Measurements from ENCODE around the gene C9orf50. TPM values are rescaled to one million over a fixed set of nuclear protein-coding genes. Genes with fewer than 3 reads are reported as not detected.
"Not testable (repeated sequence)": the region's sequence is repeated elsewhere in the genome, so short reads cannot be mapped to it uniquely, and the experiment has no call there.

C9orf50 gene
- total RNA-seq, 4 donors from 2014 or later = not detected

DNA sequence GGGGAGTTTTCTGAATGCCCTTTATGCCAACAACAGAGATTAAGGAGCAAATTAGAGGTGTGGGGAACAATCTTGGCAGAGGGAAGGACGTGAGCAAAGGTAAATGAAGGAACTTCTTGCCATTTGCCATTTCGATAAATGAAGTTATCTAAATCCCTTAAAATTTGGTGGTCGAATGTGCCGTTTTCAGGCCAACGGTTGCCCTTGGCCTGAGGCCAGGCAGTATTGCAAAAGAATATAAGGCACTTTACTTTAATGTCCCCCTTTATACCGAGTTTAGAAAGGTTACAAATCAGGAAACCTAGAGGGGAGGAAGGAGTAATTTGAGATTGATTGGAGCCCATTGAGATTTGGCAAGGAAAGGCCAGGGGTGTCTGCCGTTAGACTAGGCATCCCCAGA is 26.3 kb downstream of the C9orf50 start:
- 53 to 59% methylated on average over 7 of the region's 7 CpGs for WGBS, 2 donors
- intact Hi-C loops (cut with DNase I) = no loop called here
- no peak for DNase-seq
- Histone ChIP-seq H3K4me3 (no peak overlapping the region), H3K4me1 (peaks cover 15 to 35% (median 26%) of the 10 kb centered on the region in 3 donors), H3K27me3 (peaks cover 0 to 11% (median 0%) of the 10 kb centered on the region in 4 donors), H3K27ac (peak overlapping the region in 1 of 4 donors; percentile 40), H3K36me3 (no peaks in the 10 kb centered on the region), H3K9me3 (no peaks in the 10 kb centered on the region)
- TF ChIP-seq POLR2A (IDR thresholded peaks at IDR 0.05) = no peak
- TF ChIP-seq, protein P1, sequence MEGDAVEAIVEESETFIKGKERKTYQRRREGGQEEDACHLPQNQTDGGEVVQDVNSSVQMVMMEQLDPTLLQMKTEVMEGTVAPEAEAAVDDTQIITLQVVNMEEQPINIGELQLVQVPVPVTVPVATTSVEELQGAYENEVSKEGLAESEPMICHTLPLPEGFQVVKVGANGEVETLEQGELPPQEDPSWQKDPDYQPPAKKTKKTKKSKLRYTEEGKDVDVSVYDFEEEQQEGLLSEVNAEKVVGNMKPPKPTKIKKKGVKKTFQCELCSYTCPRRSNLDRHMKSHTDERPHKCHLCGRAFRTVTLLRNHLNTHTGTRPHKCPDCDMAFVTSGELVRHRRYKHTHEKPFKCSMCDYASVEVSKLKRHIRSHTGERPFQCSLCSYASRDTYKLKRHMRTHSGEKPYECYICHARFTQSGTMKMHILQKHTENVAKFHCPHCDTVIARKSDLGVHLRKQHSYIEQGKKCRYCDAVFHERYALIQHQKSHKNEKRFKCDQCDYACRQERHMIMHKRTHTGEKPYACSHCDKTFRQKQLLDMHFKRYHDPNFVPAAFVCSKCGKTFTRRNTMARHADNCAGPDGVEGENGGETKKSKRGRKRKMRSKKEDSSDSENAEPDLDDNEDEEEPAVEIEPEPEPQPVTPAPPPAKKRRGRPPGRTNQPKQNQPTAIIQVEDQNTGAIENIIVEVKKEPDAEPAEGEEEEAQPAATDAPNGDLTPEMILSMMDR (IDR thresholded peaks at IDR 0.05) = no peak

DNA sequence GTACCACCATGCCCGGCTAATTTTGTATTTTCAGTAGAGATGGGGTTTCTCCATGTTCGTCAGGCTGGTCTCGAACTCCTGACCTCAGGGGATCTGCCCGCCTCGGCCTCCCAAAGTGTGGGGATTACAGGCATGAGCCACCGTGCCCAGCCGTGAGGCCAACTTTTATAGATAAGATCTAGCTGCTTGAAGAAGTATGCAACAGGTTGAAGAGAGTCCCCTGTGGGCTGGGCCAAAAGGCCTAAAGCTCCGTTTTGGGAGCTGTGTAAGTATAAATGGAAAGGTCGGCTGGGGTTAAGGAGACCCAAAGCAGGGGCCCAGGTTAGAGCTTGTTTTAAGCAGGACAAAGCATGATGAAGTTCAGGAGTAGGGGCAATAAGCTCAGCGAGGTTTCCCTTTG is 28.1 kb downstream of the C9orf50 start:
- intact Hi-C loops (cut with DNase I); DNase-seq; H3K9me3 ChIP-seq; H3K27ac ChIP-seq; H3K36me3 ChIP-seq; H3K4me3 ChIP-seq: not testable (repeated sequence)
- peaks cover 8 to 27% (median 21%) of the 10 kb centered on the region in 3 donors for H3K4me1 ChIP-seq
- WGBS, 2 donors = 79 to 82% methylated on average over 5 to 10 of the region's 10 CpGs
- peaks cover 0 to 10% (median 0%) of the 10 kb centered on the region in 4 donors for H3K27me3 ChIP-seq

DNA sequence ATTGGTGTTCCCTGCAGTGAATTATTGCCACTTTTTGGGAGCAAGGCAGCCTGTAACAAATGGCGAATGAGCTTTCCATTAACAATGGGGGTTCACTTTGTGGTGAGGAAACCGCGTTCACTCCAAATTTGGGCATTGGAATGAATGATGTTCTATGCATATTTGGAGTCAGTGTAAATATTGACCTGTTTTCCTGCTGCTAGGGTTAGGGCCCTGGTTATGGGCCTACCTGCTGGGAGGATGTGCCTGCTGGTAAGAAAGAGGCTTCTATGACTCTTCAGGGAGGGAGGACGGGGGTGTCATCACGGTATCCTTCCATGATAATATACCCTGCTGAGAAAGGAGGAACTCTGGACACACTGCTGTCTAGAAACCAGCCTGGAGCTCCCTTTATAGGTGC is 29.0 kb downstream of the C9orf50 start:
- no peaks in the 10 kb centered on the region for H3K36me3 ChIP-seq
- no peak overlapping the region for H3K27ac ChIP-seq
- WGBS, 2 donors = 85 to 90% methylated on average over 5 of the region's 5 CpGs
- H3K4me3 ChIP-seq = no peak overlapping the region
- no peak for TF ChIP-seq POLR2A (IDR thresholded peaks at IDR 0.05)
- TF ChIP-seq, protein P1 (IDR thresholded peaks at IDR 0.05) = no peak
- H3K9me3 ChIP-seq = no peaks in the 10 kb centered on the region
- no peak for DNase-seq
- peaks cover 4 to 18% (median 13%) of the 10 kb centered on the region in 3 donors for H3K4me1 ChIP-seq
- intact Hi-C loops (cut with DNase I) = no loop called here
- H3K27me3 ChIP-seq = peaks cover 0 to 1% (median 0%) of the 10 kb centered on the region in 4 donors

DNA sequence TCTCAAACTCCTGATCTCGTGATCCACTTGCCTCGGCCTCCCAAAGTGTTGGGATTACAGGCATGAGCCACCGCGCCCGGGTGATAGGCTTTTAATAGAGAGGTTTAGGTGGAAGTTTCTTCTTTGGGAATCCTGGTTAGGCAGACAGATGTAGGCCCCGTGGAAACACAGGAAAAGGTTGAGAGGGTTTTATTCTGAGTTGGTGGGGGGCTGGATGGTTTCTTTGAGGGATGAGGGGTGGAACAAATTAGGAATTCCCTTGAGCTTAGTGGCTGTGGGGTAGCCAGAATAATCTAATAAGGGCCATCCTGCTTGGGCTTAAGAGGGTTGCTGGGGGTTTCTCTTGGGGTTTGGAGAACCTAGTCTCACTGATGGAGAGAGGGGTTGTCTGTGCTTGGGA is 30.4 kb downstream of the C9orf50 start:
- H3K4me3 ChIP-seq = no peak overlapping the region
- no peaks in the 10 kb centered on the region for H3K36me3 ChIP-seq
- 63 to 83% methylated on average over 1 to 6 of the region's 6 CpGs for WGBS, 2 donors
- H3K9me3 ChIP-seq = no peaks in the 10 kb centered on the region
- H3K4me1 ChIP-seq = peaks cover 4 to 7% (median 6%) of the 10 kb centered on the region in 3 donors
- TF ChIP-seq POLR2A (IDR thresholded peaks at IDR 0.05) = no peak
- TF ChIP-seq, protein P1 (IDR thresholded peaks at IDR 0.05) = no peak
- intact Hi-C loops (cut with DNase I) = no loop called here
- no peaks in the 10 kb centered on the region for H3K27me3 ChIP-seq
- H3K27ac ChIP-seq = no peak overlapping the region
- no peak for DNase-seq

DNA sequence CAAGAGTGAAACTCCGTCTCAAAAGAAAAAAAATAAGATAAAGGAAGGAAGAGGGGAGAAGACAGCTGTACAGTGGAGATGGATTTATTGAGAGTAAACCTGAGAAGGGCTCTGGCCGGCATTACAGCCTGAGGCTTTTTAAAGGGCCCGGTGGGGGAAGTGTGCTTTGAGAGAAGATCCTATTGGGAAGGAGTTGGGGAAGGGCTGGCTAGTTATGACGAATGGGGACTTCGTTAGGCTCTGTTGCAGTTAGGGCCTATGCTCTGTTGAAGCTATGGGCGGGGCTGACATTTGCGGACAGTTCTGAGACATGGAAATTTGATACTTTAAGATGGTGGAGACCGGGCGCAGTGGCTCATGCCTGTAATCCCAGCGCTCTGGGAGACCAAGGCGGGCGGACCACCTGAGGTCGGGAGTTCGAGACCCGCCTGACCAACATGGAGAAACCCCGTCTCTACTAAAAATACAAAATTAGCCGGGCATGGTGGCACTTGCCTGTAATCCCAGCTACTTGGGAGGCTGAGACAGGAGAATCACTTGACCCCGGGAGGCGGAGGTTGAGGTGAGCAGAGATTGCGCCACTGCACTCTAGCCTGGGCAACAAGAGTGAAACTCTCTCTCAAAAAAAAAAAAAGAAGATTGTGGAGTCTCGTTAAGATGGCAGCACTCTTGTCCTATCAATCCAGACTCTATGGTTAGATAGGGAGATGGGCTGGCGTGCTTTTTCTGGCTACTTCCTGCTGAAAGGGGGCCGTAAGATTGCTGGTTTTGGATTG is 33.2 kb downstream of the C9orf50 start:
- H3K27ac ChIP-seq = peak overlapping the region in 1 of 4 donors; percentile 5
- intact Hi-C loops (cut with DNase I) = no loop called here
- no peak for TF ChIP-seq POLR2A (IDR thresholded peaks at IDR 0.05)
- TF ChIP-seq, protein P1 (IDR thresholded peaks at IDR 0.05) = no peak
- H3K4me1 ChIP-seq = peaks cover 0 to 10% (median 9%) of the 10 kb centered on the region in 3 donors
- H3K27me3 ChIP-seq = no peaks in the 10 kb centered on the region
- 77 to 86% methylated on average over 18 to 23 of the region's 23 CpGs for WGBS, 2 donors
- H3K9me3 ChIP-seq = no peaks in the 10 kb centered on the region
- DNase-seq = no peak
- no peak overlapping the region for H3K4me3 ChIP-seq
- no peaks in the 10 kb centered on the region for H3K36me3 ChIP-seq
